K562 (cell line): ENCODE measurements around the gene CHRM1. TPM values are rescaled to one million over a fixed set of nuclear protein-coding genes. Genes with fewer than 3 reads are reported as not detected.

Experiments
- CBX5 ChIP-seq: IDR thresholded peaks from 2 replicates; pipeline ENCODE4 v1.6.1; 2014; ENCODE audit warnings: low read depth, borderline replicate concordance
- TCF3 ChIP-seq: sonication (generic); formaldehyde crosslinking; IDR thresholded peaks from 2 replicates; pipeline ENCODE4 v1.4.0; 2020; ENCODE audit warnings: mild to moderate bottlenecking, missing genetic modification reagents
- polyA plus RNA-seq, 8 experiments: library from polyadenylated mRNA; depleted of rRNA in 4 of 8; stranded (reverse) in 5 of 8; unstranded in 3 of 8; fragments of >200 nt; fragmentation: Nextera tagmentation in 2 of 8; fragmentation: Illumina TruSeq in 1 of 8; extraction: Ambion mirVana in 2 of 8; extraction: Trizol in 1 of 8; gene quantifications; 2 replicates each; pipeline versions ENCODE4 v1.2.1 to v1.2.3, GENCODE V29; 2011 to 2014; ENCODE audit warnings: inconsistent platforms in 1 of 8, missing spikeins in 1 of 8
- total RNA-seq, 7 experiments: library from RNA; depleted of rRNA in 6 of 7; stranded (reverse); fragments of >200 nt in 6 of 7; fragmentation: Illumina TruSeq in 2 of 7; extraction: Trizol in 2 of 7; gene quantifications; 2 replicates each; pipeline versions ENCODE4 v1.2.1 to v1.2.3, GENCODE V29; 2011 to 2021; ENCODE audit warnings: low replicate concordance in 1 of 7
- TF ChIP-seq, protein P1 (sequence below): fragments of 450-650 bp; formaldehyde crosslinking; IDR thresholded peaks from 2 replicates; pipeline ENCODE4 v1.4.0; 2020; ENCODE audit warnings: mild to moderate bottlenecking, moderate library complexity
- TF ChIP-seq, protein P2 (sequence below): fragments of 450-650 bp; IDR thresholded peaks from 2 replicates; pipeline ENCODE4 v1.6.1; 2017; ENCODE audit warnings: antibody characterized with exemption
- TF ChIP-seq, protein P3 (sequence below): sonication (generic); formaldehyde crosslinking; IDR thresholded peaks from 2 replicates; pipeline ENCODE4 v1.8.0; 2023; ENCODE audit warnings: mild to moderate bottlenecking, missing genetic modification reagents
- TF ChIP-seq, protein P4 (sequence below): fragments of 450-650 bp; formaldehyde crosslinking; conservative IDR thresholded peaks from 2 replicates; pipeline ENCODE4 v1.4.0; 2022; ENCODE audit warnings: mild to moderate bottlenecking, missing genetic modification characterization

CHRM1 gene
- total and polyA plus RNA-seq, 9 of the 15 experiments (the other 6 are each of a cell fraction or from before 2014, with no cell fraction given), result not detected

DNA sequence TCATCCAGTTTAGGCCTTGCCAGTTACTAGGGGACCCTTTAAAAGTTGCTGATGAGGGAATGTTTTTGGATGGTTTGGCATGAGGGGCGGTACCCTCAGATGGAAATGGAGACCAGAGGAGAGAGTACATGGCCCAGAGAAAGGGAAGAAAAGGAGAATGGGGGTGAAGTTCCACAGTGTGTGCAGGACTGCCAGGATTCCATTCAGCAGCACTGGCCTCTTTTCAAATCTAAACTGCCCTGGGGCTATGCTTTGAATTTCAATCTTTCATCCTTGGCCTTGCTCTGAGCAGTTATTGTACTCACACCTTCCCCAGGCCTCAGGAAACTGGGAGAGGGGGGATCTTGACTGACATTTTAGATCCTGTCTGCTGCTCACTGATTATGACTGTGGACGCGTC lies 37.5 kb downstream of the CHRM1 start (continued):
- TF ChIP-seq, protein P1, sequence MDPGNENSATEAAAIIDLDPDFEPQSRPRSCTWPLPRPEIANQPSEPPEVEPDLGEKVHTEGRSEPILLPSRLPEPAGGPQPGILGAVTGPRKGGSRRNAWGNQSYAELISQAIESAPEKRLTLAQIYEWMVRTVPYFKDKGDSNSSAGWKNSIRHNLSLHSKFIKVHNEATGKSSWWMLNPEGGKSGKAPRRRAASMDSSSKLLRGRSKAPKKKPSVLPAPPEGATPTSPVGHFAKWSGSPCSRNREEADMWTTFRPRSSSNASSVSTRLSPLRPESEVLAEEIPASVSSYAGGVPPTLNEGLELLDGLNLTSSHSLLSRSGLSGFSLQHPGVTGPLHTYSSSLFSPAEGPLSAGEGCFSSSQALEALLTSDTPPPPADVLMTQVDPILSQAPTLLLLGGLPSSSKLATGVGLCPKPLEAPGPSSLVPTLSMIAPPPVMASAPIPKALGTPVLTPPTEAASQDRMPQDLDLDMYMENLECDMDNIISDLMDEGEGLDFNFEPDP (CRISPR knock-in tag), result 0 out of 2 replicates have a peak, but pooled peaks have one; percentile 31
- TF ChIP-seq, protein P2, sequence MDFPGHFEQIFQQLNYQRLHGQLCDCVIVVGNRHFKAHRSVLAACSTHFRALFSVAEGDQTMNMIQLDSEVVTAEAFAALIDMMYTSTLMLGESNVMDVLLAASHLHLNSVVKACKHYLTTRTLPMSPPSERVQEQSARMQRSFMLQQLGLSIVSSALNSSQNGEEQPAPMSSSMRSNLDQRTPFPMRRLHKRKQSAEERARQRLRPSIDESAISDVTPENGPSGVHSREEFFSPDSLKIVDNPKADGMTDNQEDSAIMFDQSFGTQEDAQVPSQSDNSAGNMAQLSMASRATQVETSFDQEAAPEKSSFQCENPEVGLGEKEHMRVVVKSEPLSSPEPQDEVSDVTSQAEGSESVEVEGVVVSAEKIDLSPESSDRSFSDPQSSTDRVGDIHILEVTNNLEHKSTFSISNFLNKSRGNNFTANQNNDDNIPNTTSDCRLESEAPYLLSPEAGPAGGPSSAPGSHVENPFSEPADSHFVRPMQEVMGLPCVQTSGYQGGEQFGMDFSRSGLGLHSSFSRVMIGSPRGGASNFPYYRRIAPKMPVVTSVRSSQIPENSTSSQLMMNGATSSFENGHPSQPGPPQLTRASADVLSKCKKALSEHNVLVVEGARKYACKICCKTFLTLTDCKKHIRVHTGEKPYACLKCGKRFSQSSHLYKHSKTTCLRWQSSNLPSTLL, result no peak
- TF ChIP-seq CBX5 (no peak), TCF3 (CRISPR knock-in tag) (0 out of 2 replicates have a peak, but pooled peaks have one; percentile 15)
- TF ChIP-seq, protein P3, sequence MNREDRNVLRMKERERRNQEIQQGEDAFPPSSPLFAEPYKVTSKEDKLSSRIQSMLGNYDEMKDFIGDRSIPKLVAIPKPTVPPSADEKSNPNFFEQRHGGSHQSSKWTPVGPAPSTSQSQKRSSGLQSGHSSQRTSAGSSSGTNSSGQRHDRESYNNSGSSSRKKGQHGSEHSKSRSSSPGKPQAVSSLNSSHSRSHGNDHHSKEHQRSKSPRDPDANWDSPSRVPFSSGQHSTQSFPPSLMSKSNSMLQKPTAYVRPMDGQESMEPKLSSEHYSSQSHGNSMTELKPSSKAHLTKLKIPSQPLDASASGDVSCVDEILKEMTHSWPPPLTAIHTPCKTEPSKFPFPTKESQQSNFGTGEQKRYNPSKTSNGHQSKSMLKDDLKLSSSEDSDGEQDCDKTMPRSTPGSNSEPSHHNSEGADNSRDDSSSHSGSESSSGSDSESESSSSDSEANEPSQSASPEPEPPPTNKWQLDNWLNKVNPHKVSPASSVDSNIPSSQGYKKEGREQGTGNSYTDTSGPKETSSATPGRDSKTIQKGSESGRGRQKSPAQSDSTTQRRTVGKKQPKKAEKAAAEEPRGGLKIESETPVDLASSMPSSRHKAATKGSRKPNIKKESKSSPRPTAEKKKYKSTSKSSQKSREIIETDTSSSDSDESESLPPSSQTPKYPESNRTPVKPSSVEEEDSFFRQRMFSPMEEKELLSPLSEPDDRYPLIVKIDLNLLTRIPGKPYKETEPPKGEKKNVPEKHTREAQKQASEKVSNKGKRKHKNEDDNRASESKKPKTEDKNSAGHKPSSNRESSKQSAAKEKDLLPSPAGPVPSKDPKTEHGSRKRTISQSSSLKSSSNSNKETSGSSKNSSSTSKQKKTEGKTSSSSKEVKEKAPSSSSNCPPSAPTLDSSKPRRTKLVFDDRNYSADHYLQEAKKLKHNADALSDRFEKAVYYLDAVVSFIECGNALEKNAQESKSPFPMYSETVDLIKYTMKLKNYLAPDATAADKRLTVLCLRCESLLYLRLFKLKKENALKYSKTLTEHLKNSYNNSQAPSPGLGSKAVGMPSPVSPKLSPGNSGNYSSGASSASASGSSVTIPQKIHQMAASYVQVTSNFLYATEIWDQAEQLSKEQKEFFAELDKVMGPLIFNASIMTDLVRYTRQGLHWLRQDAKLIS (CRISPR knock-in tag), result 0 out of 2 replicates have a peak, but pooled peaks have one; percentile 63
- TF ChIP-seq, protein P4, sequence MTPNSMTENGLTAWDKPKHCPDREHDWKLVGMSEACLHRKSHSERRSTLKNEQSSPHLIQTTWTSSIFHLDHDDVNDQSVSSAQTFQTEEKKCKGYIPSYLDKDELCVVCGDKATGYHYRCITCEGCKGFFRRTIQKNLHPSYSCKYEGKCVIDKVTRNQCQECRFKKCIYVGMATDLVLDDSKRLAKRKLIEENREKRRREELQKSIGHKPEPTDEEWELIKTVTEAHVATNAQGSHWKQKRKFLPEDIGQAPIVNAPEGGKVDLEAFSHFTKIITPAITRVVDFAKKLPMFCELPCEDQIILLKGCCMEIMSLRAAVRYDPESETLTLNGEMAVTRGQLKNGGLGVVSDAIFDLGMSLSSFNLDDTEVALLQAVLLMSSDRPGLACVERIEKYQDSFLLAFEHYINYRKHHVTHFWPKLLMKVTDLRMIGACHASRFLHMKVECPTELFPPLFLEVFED (CRISPR knock-in tag), result 0 out of 2 replicates have a peak, but pooled peaks have one; percentile 5
